HEK293 (cell line): Measurements from ENCODE around the gene TRIM66.

Source experiments
- CTCF ChIA-PET: fragments of 350-600 bp; formaldehyde crosslinking; extraction: SDS; loops from one replicate; lab custom pipeline; 2021; ENCODE audit warnings: antibody characterized with exemption; lab: Yijun Ruan, JAX
- POLR2A ChIA-PET: fragments of 300-600 bp; formaldehyde crosslinking; extraction: SDS; loops from one replicate; lab custom pipeline; 2020; ENCODE audit warnings: antibody characterized with exemption, inconsistent platforms; lab: Yijun Ruan, JAX
- H3K27ac ChIP-seq: fragments of 200-500 bp; sonication (Bioruptor generic); 2 replicates; pipeline ENCODE4 v1.5.1; 2014; ENCODE audit warnings: low read depth, low read length, control low read depth, inconsistent platforms; ENCODE audit errors: extremely low read depth
- H3K36me3 ChIP-seq, 2 experiments: fragments of 200-500 bp in 1 of 2; sonication (Bioruptor generic) in 1 of 2; 1 replicate in 1 of 2; 2 replicates in 1 of 2; pipeline ENCODE4 v1.5.1; 2014 to 2017; ENCODE audit warnings: inconsistent platforms in 2 of 2, low read length in 2 of 2; ENCODE audit not compliant: control insufficient read depth in 2 of 2, insufficient read depth in 1 of 2
- H3K4me1 ChIP-seq: fragments of 200-500 bp; sonication (Bioruptor generic); 2 replicates; pipeline ENCODE4 v1.5.1; 2014; ENCODE audit warnings: mild to moderate bottlenecking, low read length, inconsistent platforms; ENCODE audit not compliant: control insufficient read depth, insufficient read depth
- H3K4me3 ChIP-seq: 2 replicates; pipeline ENCODE4 v1.5.1; 2011; ENCODE audit warnings: low read depth, mild to moderate bottlenecking, control low read depth, low read length, moderate library complexity
- H3K9me3 ChIP-seq: fragments of 200-500 bp; sonication (Bioruptor generic); 2 replicates; pipeline ENCODE4 v1.5.1; 2014; ENCODE audit warnings: low read depth, low read length, inconsistent platforms; ENCODE audit not compliant: control insufficient read depth, insufficient read depth
- BCL11A ChIP-seq: fragments of 450-650 bp; formaldehyde crosslinking; IDR thresholded peaks from 2 replicates; pipeline ENCODE4 v1.5.1; 2016; ENCODE audit warnings: low read depth, missing biosample characterization, missing genetic modification characterization
- ELK4 ChIP-seq: IDR thresholded peaks from 2 replicates; pipeline ENCODE4 v1.6.1; 2011; ENCODE audit warnings: mild to moderate bottlenecking, low read depth, low read length, borderline replicate concordance
- FEZF1 ChIP-seq: fragments of 450-650 bp; formaldehyde crosslinking; IDR thresholded peaks from 2 replicates; pipeline ENCODE4 v1.5.1; 2016; ENCODE audit warnings: missing biosample characterization, missing genetic modification characterization
- KLF17 ChIP-seq: fragments of 450-650 bp; formaldehyde crosslinking; IDR thresholded peaks from 2 replicates; pipeline ENCODE4 v1.5.1; 2016; ENCODE audit warnings: missing biosample characterization, missing genetic modification characterization
- OSR2 ChIP-seq: fragments of 450-650 bp; formaldehyde crosslinking; IDR thresholded peaks from 2 replicates; pipeline ENCODE4 v1.5.1; 2016; ENCODE audit warnings: missing biosample characterization, missing genetic modification characterization
- PRDM1 ChIP-seq: fragments of 450-650 bp; formaldehyde crosslinking; IDR thresholded peaks from 2 replicates; pipeline ENCODE4; 2016; ENCODE audit warnings: missing biosample characterization, missing genetic modification characterization
- PRDM6 ChIP-seq: fragments of 450-650 bp; formaldehyde crosslinking; IDR thresholded peaks from 2 replicates; pipeline ENCODE4 v1.5.1; 2017; ENCODE audit warnings: missing biosample characterization, missing genetic modification characterization
- SCRT2 ChIP-seq: fragments of 450-650 bp; formaldehyde crosslinking; IDR thresholded peaks from 2 replicates; pipeline ENCODE4 v1.5.1; 2016; ENCODE audit warnings: missing biosample characterization, missing genetic modification characterization
- TCF7L2 ChIP-seq: IDR thresholded peaks from 2 replicates; pipeline ENCODE4 v1.6.1; 2011; ENCODE audit warnings: low read depth, mild to moderate bottlenecking, inconsistent platforms, low read length, moderate library complexity, borderline replicate concordance
- ZBTB17 ChIP-seq: fragments of 450-650 bp; formaldehyde crosslinking; IDR thresholded peaks from 2 replicates; pipeline ENCODE4 v1.5.1; 2016; ENCODE audit warnings: missing biosample characterization, missing genetic modification characterization
- ZNF184 ChIP-seq: fragments of 450-650 bp; IDR thresholded peaks from 2 replicates; pipeline ENCODE4 v1.5.1; 2018; ENCODE audit warnings: missing biosample characterization, mild to moderate bottlenecking, missing genetic modification characterization
- ZNF221 ChIP-seq: fragments of 450-650 bp; formaldehyde crosslinking; IDR thresholded peaks from 2 replicates; pipeline ENCODE4 v1.5.1; 2017; ENCODE audit warnings: missing biosample characterization, missing genetic modification characterization, borderline replicate concordance
- ZNF239 ChIP-seq: fragments of 450-650 bp; formaldehyde crosslinking; IDR thresholded peaks from 2 replicates; pipeline ENCODE4 v1.5.1; 2016; ENCODE audit warnings: missing biosample characterization, missing genetic modification characterization
- ZNF335 ChIP-seq: fragments of 450-650 bp; formaldehyde crosslinking; conservative IDR thresholded peaks from 2 replicates; pipeline ENCODE4 v1.5.1; 2016; ENCODE audit warnings: missing biosample characterization, missing genetic modification characterization
- ZNF626 ChIP-seq: fragments of 450-650 bp; sonication (Bioruptor Pico); formaldehyde crosslinking; IDR thresholded peaks from 2 replicates; pipeline ENCODE4 v1.5.1; 2018; ENCODE audit warnings: missing biosample characterization, missing genetic modification characterization, inconsistent platforms
- ZNF629 ChIP-seq: fragments of 450-650 bp; formaldehyde crosslinking; IDR thresholded peaks from 2 replicates; pipeline ENCODE4 v1.5.1; 2017; ENCODE audit warnings: missing biosample characterization, missing genetic modification characterization
- ZNF677 ChIP-seq: fragments of 450-650 bp; IDR thresholded peaks from 2 replicates; pipeline ENCODE4 v1.5.0; 2018; ENCODE audit warnings: missing biosample characterization, mild to moderate bottlenecking, missing genetic modification characterization, moderate library complexity
- TF ChIP-seq, protein P1 (sequence below): fragments of 450-650 bp; formaldehyde crosslinking; IDR thresholded peaks from 2 replicates; pipeline ENCODE4 v1.5.0; 2017; ENCODE audit warnings: missing biosample characterization, missing genetic modification characterization, borderline replicate concordance
- TF ChIP-seq, protein P2 (sequence below): fragments of 450-650 bp; formaldehyde crosslinking; IDR thresholded peaks from 2 replicates; pipeline ENCODE4 v1.5.1; 2017; ENCODE audit warnings: missing biosample characterization, mild to moderate bottlenecking, missing genetic modification characterization, moderate library complexity

Gene TRIM66

DNA sequence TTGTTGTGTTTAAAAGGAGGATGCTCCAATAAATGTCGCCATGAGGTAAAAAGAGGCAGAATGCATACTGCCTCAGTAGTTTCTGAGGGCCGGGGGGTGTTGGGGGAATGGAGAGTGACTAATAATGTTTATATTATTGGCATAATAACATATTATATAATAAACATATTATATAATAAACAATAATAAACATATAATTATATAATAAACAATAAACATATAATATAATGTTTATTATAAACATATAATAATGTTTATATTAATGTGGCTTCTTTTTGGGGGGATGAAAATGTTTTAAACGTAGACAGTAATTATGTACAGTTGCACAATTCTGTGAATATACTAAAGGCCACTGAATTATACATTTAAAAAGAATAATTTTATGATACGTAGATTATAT lies 35.6 kb downstream of the TRIM66 start:
- POLR2A ChIA-PET: no interaction called here
- Histone ChIP-seq H3K4me1 (no peaks in the 10 kb centered on the region), H3K36me3 (peaks cover 0 to 62% of the 10 kb centered on the region in 2 experiments; a peak in 1 of 3 replicates), H3K9me3 (no peaks in the 10 kb centered on the region), H3K27ac (no peak overlapping the region), H3K4me3 (no peak overlapping the region)
- CTCF ChIA-PET: no interaction called here
- no peak for TF ChIP-seq ZNF335 (tag by site-specific recombination)
- TF ChIP-seq ZNF626 (tag by site-specific recombination): no peak
- no peak for TF ChIP-seq ZNF239
- TF ChIP-seq ZNF677: no peak
- TF ChIP-seq TCF7L2: no peak
- TF ChIP-seq BCL11A: no peak
- TF ChIP-seq ZNF184 (tag by site-specific recombination): no peak

GRCh38 chr11:8642196-8642841 lies 40.1 kb downstream of the TRIM66 start:
- H3K4me1 ChIP-seq: no peaks in the 10 kb centered on the region
- no peak overlapping the region for H3K27ac ChIP-seq
- no peak overlapping the region for H3K4me3 ChIP-seq
- ChIA-PET POLR2A (interaction anchor here (0.8 kb wide), 1 partner anchor 143 kb away, joined by 5 read pairs; no protein-coding TSS in a partner anchor), CTCF (no interaction called here)
- H3K36me3 ChIP-seq: peaks cover 0 to 71% of the 10 kb centered on the region in 2 experiments; a peak in 1 of 3 replicates
- no peaks in the 10 kb centered on the region for H3K9me3 ChIP-seq
- TF ChIP-seq, protein P1, sequence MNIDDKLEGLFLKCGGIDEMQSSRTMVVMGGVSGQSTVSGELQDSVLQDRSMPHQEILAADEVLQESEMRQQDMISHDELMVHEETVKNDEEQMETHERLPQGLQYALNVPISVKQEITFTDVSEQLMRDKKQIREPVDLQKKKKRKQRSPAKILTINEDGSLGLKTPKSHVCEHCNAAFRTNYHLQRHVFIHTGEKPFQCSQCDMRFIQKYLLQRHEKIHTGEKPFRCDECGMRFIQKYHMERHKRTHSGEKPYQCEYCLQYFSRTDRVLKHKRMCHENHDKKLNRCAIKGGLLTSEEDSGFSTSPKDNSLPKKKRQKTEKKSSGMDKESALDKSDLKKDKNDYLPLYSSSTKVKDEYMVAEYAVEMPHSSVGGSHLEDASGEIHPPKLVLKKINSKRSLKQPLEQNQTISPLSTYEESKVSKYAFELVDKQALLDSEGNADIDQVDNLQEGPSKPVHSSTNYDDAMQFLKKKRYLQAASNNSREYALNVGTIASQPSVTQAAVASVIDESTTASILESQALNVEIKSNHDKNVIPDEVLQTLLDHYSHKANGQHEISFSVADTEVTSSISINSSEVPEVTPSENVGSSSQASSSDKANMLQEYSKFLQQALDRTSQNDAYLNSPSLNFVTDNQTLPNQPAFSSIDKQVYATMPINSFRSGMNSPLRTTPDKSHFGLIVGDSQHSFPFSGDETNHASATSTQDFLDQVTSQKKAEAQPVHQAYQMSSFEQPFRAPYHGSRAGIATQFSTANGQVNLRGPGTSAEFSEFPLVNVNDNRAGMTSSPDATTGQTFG (tag by site-specific recombination): no peak
- TF ChIP-seq ZNF221 (tag by site-specific recombination): no peak
- 0 out of 2 replicates have a peak, but pooled peaks have one; percentile 7 for TF ChIP-seq ZBTB17 (tag by site-specific recombination)
- TF ChIP-seq SCRT2 (tag by site-specific recombination): no peak
- no peak for TF ChIP-seq ZNF629 (tag by site-specific recombination)
- TF ChIP-seq, protein P2, sequence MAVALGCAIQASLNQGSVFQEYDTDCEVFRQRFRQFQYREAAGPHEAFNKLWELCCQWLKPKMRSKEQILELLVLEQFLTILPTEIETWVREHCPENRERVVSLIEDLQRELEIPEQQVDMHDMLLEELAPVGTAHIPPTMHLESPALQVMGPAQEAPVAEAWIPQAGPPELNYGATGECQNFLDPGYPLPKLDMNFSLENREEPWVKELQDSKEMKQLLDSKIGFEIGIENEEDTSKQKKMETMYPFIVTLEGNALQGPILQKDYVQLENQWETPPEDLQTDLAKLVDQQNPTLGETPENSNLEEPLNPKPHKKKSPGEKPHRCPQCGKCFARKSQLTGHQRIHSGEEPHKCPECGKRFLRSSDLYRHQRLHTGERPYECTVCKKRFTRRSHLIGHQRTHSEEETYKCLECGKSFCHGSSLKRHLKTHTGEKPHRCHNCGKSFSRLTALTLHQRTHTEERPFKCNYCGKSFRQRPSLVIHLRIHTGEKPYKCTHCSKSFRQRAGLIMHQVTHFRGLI: no peak
- peak; percentile 47 for TF ChIP-seq PRDM6
- peak; percentile 62 for TF ChIP-seq FEZF1 (tag by site-specific recombination)
- TF ChIP-seq KLF17: no peak
- TF ChIP-seq PRDM1 (tag by site-specific recombination): no peak
- no peak for TF ChIP-seq ELK4
- TF ChIP-seq OSR2: peak; percentile 44; the same call in 1 of the 2 replicates
- TF ChIP-seq ZNF335 (tag by site-specific recombination): peak; percentile 35
